Loucy (cell line): ENCODE data around the gene POP4.

Source experiments
- EZH2phosphoT487 ChIP-seq: fragments of 200-600 bp; IDR thresholded peaks from 2 replicates; pipeline ENCODE4 v1.6.1; 2018; ENCODE audit warnings: antibody characterized with exemption, mild to moderate bottlenecking, moderate library complexity, borderline replicate concordance
- TF ChIP-seq, protein P1 (sequence below): fragments of 200-600 bp; sonication (generic); conservative IDR thresholded peaks from 2 replicates; pipeline ENCODE4 v1.5.1; 2014; ENCODE audit warnings: mild to moderate bottlenecking, antibody characterized with exemption, low read length

DNA sequence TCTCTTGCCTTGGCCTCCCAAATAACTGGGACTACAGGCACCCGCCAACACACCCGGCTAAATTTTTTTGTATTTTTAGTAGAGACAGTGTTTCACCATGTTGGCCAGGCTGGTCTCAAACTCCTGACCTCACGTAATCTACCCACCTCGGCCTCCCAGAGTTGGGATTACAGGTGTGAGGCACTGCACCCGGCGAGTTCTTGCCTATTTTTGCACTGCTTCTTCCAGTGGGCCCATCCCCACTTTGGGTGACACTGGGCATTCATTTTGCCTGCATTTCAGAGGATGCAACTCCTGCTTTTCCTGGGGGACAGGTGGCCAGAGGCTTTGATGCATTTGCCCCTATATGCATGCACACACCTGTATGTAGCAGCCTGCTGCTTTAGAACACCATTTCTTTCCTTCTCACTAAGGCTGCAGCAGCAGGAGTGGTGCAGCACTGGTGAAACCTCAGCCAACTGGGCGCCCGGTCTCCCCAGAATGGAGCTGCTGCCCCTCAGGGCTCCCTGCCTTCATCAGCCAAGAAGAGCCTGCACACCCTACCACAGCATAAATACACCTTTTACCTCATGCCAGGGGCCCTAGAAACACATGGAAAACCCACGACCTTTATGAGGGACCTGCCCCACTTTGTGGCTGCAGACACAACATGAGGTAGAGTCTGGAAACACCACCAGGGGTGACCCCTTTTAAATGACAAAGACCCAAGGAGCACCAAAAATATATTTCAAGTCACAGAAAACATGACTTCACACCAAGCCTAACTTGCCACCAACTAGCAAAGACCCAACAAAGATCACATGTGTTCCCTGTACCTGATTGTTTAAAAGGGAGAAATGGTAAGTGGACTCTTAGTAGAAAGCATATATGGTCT lies 36.8 kb upstream of the POP4 start:
- TF ChIP-seq, protein P1, sequence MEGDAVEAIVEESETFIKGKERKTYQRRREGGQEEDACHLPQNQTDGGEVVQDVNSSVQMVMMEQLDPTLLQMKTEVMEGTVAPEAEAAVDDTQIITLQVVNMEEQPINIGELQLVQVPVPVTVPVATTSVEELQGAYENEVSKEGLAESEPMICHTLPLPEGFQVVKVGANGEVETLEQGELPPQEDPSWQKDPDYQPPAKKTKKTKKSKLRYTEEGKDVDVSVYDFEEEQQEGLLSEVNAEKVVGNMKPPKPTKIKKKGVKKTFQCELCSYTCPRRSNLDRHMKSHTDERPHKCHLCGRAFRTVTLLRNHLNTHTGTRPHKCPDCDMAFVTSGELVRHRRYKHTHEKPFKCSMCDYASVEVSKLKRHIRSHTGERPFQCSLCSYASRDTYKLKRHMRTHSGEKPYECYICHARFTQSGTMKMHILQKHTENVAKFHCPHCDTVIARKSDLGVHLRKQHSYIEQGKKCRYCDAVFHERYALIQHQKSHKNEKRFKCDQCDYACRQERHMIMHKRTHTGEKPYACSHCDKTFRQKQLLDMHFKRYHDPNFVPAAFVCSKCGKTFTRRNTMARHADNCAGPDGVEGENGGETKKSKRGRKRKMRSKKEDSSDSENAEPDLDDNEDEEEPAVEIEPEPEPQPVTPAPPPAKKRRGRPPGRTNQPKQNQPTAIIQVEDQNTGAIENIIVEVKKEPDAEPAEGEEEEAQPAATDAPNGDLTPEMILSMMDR, result no peak
- TF ChIP-seq EZH2phosphoT487, result no peak
